Body of pancreas (tissue), 4 donors: ENCODE measurements around the gene CAPZA1.

Source experiments
- POLR2A ChIP-seq, 3 donors: fragments of 450-650 bp; IDR thresholded peaks; one replicate each; pipeline ENCODE4 v1.6.1; 2016; ENCODE audit warnings: antibody characterized with exemption in 3 of 3, mild to moderate bottlenecking in 2 of 3
- TF ChIP-seq, protein P1 (sequence below), 7 experiments: fragments of 450-650 bp in 4 of 7; fragments of 200-600 bp in 3 of 7; sonication (generic) in 3 of 7; IDR thresholded peaks; one replicate each; pipeline ENCODE4 v1.5.1; 2016 to 2019; ENCODE audit warnings: antibody characterized with exemption in 7 of 7

DNA sequence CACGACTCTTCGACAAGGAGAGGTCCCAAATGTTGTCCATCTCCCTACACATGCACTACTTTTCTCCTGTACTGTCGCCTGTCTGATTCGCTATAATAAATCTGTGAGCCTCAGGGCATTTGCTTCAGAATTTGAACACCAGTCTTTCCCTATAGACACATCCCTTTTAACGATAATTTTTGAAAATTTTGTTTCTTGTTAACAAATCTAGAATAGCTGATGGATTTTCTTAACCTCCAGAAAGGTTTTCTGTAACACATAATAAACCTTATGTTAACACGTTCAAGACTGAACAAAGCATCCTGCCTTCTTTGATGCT is 704 bp downstream of the CAPZA1 start:
- TF ChIP-seq, protein P1, sequence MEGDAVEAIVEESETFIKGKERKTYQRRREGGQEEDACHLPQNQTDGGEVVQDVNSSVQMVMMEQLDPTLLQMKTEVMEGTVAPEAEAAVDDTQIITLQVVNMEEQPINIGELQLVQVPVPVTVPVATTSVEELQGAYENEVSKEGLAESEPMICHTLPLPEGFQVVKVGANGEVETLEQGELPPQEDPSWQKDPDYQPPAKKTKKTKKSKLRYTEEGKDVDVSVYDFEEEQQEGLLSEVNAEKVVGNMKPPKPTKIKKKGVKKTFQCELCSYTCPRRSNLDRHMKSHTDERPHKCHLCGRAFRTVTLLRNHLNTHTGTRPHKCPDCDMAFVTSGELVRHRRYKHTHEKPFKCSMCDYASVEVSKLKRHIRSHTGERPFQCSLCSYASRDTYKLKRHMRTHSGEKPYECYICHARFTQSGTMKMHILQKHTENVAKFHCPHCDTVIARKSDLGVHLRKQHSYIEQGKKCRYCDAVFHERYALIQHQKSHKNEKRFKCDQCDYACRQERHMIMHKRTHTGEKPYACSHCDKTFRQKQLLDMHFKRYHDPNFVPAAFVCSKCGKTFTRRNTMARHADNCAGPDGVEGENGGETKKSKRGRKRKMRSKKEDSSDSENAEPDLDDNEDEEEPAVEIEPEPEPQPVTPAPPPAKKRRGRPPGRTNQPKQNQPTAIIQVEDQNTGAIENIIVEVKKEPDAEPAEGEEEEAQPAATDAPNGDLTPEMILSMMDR (IDR thresholded peaks at IDR 0.05): no peak
- no peak for TF ChIP-seq POLR2A (IDR thresholded peaks at IDR 0.05)
